K562 treated with DMSO at 1 percent for 4 hours (cell line): Measurements from ENCODE around the gene CFAP210. TPM values are rescaled to one million over a fixed set of nuclear protein-coding genes. Genes with fewer than 3 reads are reported as not detected.

Source experiments
- total RNA-seq: library from RNA; unstranded; fragments of 300-600 nt; gene quantifications from 2 replicates; pipeline ENCODE4 v1.2.3, GENCODE V29; 2022; ENCODE audit not compliant: insufficient read depth

The CFAP210 gene, protein sequence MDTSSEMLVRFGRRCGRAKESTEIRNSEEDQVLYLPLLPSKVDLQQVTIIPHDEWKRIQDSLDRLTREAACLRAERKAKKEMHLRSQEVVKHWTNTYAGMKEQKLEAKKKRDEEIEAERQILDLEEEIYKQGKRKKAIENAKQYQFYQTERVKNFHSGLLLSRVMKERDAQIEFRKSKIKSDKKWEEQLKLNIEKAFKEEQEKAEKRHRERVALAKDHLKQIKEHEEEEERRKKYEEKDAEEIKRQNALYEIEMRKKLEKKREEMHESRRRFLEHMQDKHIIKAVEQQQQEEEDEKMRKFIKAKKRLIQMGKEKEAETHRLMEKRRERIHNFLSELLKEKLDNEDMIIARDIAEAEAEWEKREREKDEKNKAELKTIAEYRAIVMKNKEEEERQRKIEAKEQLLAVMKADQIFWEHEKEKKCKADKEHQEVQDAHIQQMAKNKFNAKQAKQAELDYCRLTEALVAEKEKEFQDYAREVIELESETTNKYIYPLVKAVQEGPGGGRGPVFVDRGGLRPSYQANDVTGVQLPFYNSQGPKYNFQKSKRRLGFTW
- total RNA-seq, result 1.6 and 2.0 TPM in 2 replicates

GRCh38 chr2:169694113-169694893 is at the start of gene CFAP210, which contains the start of gene PHOSPHO2:
Gene CFAP210, minus strand, starts transcription at chr2:169694405. Its CDS starts 78 bp downstream, at chr2:169694327.
Gene PHOSPHO2, plus strand, starts transcription at chr2:169694469. Its CDS starts 6,503 bp downstream, at chr2:169700972.

Other genes with a start within 250 kb of the CFAP210 start
- 1.8 and 2.0 TPM in 2 replicates for gene BBS5, start 214.9 kb downstream of the CFAP210 start, total RNA-seq
- gene KLHL41, start 184.7 kb downstream of the CFAP210 start, total RNA-seq, result 3.3 TPM in 1 of 2 replicates, not detected in the other
- 28.8 and 46.2 TPM in 2 replicates for gene FASTKD1, start 120.5 kb downstream of the CFAP210 start, total RNA-seq
- 29.8 and 34.7 TPM in 2 replicates for gene PPIG, start 110.1 kb downstream of the CFAP210 start, total RNA-seq
- gene PHOSPHO2, start 64 bp upstream of the CFAP210 start, total RNA-seq, result 4.3 and 9.1 TPM in 2 replicates
- 9.3 and 14.1 TPM in 2 replicates for gene KLHL23, start 39.4 kb upstream of the CFAP210 start, total RNA-seq
- 163 and 198 TPM in 2 replicates for gene SSB, start 104.5 kb upstream of the CFAP210 start, total RNA-seq
- gene METTL5, start 130.5 kb upstream of the CFAP210 start, total RNA-seq, result 82.6 and 84.2 TPM in 2 replicates
- gene UBR3, start 133.0 kb upstream of the CFAP210 start, total RNA-seq, result 14.1 and 15.3 TPM in 2 replicates